G401 (cell line): ENCODE data around the gene MRPS5. TPM values are rescaled to one million over a fixed set of nuclear protein-coding genes. Genes with fewer than 3 reads are reported as not detected.

Source experiments
- DNase-seq: peaks from one replicate; pipeline ENCODE4 v3.0.0-alpha.2; 2015; ENCODE audit warnings: low spot score
- in situ Hi-C: cut with HindIII; loops from 2 replicates; pipeline ENCODE4 v1.10.0; 2016; ENCODE audit warnings: low sequenced_read_pairs, mixed read lengths
- total RNA-seq: library from RNA; depleted of rRNA; stranded (reverse); fragments of >200 nt; shearing (Covaris generic); gene quantifications from 2 replicates; pipeline ENCODE4 v1.2.3, GENCODE V29; 2014; rRNA removed

Gene MRPS5
- 76.7 and 85.7 TPM in 2 replicates for total RNA-seq

DNA sequence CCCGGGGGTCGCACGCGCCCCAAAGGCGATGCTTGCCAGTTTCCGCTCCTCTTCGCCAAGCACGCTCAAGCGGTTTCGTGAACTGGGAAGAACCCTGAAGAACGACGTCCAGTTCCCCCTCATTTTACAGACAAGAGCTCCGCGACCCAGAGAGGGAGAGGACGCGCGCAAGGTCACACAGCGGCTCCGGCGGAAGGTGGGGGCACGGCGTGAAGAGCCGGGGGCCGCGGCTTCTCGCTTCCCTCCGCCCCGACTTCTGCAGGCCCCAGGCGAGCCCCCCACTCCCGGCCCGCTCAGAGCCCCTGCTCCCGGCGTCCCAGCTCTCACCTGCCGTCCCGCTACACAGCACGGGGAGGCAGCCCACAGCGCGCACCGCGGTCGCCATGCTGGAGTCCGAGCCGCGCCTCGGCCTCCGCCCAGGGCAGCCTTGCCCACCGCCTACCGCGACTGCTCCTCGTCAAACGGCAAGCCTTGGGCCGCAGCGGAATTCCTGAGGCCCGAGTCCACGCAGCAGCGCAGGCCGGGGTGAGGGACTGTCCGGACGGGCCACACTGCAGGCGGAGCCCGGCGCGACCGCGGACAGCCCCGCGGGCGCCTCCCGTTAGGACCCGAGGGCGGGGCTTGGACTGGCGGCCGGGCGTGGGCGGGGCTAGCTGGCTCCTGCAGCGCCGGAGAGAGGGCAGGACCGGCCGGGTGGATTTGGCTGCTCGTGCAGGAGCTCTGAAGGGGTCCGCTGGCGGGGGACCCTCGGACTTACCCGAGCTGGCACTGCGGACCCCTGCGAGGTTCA is at the start of gene MRPS5:
Gene MRPS5 (minus strand): TSS at position 402 of the 790 bp plus-strand sequence. CDS start 17 bp downstream, at position 385.
- in situ Hi-C loops: no loop called here
- DNase-seq: peak; percentile 83

DNA sequence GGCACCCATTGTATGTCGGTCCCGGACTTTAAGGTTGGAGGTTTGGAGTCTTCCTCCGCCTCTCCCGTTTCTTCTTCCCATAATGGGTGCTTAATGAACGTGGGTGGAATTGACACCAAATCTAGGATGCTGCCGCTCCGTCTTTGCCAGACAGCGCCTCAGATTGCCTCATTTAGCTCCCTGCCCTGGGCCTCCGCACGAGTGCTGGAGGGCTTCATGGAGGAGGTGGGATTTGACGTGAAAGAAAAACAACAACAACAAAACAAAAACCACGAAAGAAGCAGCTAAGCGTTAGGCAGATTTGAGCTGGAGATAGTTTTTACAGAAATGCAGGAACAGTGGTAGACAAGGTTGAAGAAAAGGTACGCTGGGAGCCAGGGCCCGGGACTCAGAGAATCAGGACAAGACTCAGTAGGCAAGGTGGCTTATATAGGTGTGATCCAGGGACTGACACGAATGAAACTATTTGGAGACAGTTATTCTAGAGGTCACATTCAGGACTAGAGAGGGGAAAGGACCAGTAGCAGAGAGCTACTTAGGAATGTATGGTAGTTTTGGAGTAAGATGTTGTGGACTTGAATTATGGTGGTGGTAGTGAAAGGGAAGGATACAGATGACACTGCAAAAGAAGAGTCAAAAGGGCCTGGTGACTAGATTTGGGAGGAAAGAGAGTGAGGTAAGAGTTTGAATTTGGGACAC is 44.6 kb upstream of the MRPS5 start:
- in situ Hi-C loops: no loop called here
- no peak for DNase-seq

DNA sequence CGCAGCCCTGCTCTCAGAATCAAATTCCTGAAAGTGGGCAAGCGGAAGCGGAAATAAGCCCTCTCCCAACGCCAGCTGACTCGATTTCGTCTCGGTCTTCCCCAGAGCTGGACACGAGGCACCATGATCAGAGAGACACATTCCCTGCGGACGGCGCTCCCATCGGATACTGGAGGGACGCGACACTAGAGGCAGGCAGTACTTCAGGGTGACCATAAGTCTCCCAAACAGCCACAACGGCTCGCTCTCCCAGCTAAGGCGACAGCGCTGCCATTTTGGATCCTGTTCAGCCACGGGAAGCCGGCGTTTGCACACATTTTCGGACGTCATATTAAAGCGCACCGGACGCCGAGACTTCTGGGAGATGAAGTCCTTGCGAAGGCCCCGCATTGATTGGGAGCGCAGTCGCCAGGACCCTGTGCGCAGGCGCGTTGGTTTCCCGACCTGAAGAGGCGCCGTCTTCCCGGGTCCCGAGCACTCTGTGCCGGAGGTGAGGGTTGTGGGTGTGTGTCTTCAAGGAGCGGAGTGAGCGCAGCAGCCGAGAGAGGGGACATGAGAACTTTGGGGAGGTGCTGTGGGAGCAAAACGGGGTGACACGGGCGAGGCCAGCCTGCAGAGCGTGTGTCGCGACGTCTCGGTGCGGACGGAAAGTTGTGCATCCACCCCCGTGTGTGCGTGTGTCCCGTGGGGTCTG is 43.9 kb upstream of the MRPS5 start, which contains the start of gene ZNF2:
Gene ZNF2 (plus strand): TSS at position 439 of the 694 bp plus-strand sequence. CDS start 10,418 bp downstream, outside the sequence.
- in situ Hi-C loops: no loop called here
- DNase-seq: peak; percentile 97

DNA sequence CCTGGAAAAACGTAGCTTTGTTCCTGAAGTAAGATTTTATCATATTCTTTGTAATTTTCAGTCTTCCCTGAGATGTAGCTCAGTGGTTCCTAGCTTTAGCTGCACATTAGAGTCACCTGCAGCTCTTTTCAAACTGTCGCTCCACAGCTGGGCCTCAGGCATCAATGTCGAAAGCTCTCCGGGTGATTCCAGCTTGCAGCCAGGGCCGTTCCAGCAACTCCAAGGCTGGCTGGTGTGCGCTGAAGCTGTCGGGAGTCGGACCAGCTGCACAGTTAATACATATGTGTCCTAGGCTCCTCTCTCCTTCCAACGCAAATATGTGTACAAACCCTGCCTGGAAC is 43.4 kb upstream of the MRPS5 start:
- in situ Hi-C loops: no loop called here
- no peak for DNase-seq

DNA sequence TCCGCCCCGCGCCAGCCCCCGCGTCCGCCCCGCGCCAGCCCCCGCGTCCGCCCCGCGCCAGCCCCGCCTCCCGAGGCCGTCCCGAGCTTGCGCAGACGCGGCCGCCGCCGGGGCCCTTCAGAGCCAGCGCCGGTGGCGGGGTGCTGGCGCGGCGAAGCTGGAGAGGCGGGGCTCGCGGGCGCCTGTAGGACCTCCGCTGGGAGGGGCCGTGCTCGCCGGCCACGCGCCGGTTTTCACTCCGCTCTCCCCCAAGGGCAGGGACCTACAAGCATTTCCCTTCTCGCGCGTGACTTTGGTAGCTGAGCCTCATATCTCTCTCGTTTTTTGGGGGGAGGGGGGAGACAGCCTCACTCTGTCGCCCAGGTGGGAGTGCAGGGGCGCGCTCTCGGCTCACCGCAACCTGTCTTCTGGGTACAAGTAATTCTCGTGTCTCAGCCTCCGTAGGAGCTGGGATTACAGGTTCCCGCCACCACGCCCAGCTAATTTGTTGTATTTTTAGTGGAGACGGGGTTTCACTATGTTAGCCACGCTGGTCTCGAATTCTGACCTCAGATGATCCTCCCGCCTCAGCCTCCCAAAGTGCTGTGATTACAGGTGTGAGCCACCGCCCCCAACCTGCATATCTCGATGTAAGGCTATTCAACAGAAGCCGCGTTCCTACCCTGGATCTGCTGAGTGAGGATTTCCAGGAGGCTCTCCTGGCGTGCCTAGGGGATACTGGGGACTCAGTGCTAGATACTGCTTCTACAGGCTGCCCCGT is 38.3 kb upstream of the MRPS5 start, which contains the start of gene ZNF514:
Gene ZNF514 (minus strand): TSS at position 159 of the 760 bp plus-strand sequence. CDS start 6,595 bp downstream, outside the sequence.
- in situ Hi-C loops: no loop called here
- DNase-seq: peak; percentile 79

DNA sequence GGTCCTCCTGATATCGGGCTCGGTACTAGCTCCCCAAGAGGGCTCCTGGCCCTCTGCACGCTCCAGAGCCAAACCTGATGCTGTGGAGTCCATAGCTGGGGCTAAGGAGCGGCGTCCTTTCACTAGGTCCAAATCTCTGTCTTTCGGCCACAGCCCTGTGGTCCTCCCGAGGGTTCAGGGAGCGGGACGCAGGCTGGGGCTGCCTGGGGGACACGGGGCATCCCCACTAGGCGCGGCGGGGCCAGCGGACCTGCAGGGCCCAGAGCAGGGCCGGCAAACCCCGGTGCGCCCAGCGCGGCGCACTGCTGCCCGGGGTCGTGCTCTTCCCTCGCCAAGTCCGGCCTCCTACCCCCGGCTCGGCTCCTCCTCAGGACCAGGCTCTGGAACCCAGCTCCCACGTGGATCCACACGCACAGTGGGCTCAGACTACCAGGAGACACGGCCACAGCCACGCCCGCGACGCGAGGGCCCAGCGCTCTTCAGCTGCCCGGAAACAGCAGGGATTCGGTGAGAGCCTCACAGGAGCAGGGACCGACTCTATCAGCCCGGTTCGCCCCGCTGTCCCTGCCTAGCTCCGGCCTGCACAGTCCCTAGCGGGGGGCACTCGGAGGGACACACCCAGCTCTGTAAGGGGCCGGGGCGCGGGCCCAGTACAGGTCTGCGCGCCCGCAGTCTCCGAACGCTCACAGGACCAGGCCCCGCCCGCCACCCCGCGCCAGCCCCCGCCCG is 37.4 kb upstream of the MRPS5 start:
- in situ Hi-C loops: no loop called here
- peak; percentile 63 for DNase-seq

DNA sequence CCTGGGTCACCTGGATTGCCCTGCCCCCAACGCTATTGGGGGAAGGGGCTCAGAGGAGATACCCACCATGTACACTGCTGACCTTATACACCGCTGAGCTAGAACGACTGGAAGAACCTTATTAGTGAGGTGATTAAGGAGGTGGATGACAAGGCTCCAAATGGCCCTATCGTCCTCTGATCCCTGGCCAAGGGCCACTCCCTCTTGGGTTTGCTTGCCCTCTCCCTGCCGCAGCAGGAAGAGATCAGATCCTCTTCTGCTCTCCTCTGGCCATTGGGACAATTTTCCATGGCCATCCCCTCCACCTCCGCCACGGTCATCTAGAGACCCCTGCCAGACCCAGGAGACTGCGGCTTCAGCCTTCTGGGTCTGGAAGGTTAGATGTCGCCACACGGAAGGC is 36.8 kb upstream of the MRPS5 start:
- DNase-seq: peak; percentile 7
- in situ Hi-C loops: no loop called here

DNA sequence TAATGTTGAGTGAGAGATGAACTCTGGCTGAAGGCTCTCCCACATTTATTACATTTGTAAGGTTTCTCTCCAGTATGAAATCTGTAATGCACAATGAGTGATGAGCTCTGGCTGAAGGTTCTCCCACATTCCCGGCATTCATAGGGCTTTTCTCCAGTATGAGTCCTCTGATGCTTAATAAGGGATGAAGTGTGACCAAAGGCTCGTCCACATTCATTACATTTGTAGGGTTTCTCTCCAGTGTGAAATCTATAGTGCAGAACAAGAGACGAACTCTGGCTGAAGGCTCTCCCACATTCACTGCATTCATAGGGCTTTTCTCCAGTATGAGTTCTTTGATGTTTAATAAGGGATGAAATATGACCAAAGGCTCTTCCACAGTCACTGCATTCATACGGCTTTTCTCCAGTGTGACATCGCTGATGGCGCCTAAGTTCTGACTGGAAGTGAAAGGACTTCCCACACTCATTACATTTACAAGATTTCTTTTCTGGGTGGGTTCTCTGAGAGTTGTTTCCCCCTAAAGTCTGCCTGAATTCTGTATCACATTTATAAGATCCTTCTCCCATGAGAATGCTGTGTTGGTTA is 27.9 kb upstream of the MRPS5 start:
- in situ Hi-C loops: no loop called here

DNA sequence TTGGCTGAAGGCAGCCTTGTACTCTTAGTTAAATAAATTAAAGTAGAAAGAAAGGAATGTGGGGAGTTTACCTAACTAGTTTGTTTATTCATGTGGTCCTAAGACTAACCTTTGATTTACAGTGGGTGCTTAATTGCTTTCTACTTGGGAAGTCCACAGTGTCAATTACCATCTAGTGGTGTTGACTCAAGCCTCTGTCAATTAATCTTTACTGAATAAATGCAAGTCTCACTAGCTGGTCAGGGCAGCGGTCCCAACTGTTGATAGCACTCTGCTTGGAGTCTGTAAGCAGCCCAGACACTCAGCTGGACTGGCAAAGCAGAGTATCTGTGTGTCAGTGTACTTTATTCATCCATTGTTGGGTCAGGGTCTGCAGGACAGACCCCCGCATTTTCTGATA is 22.2 kb upstream of the MRPS5 start:
- in situ Hi-C loops: no loop called here
- no peak for DNase-seq

More for the DNA sequence above, 27.9 kb upstream of the MRPS5 start:
- DNase-seq: no peak

DNA sequence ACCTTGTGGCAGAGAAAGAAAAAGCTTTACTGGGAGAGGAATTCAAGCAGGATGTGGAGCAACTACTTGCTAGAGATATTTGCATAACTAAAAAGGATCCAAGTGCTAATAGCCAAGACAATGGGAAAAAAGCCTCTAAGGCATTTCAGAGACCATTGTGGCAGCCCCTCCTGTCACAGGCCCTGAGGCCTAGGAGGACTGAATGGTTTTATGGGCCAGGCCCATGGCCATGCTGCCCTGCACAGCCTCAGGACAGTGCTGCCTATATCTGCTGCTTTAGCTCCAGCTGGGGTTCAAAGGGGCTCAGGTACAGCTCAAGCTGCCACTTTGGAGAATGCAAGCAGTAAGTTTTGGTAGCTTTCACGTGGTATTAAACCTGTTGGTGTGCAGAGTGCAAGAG is 17.1 kb upstream of the MRPS5 start:
- in situ Hi-C loops: no loop called here
- DNase-seq: no peak

DNA sequence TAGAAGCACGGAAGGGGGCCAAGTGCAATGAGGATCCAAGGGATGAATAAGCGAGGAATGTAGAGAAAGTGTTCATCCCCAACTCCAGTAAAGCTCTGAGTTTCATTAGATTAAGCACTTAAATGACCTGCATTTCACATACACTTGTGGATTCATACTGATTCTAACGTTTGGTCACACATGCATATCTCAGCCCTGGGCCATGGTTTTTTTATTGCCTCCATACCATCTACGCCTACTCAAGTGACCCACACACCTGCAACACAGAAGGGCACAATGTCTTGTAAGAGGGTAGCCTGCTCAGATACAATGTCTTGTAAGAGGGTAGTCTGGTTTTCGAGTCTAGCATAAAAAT is 566 bp upstream of the MRPS5 start:
- DNase-seq: no peak
- in situ Hi-C loops: no loop called here

DNA sequence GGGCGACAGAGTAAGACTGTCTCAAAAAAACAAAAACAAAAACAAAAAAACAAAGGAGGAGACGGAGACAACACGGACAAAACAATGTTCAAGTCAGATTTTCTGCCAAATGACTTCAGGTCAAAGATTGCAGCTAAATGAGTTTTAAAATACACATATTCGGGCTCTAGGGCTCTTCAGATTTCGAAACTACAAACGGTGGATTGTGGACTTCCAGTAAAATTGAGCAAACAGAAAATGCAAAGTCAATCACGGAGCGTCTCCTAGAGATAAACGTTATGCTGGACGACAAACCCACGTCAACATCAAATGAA is 558 bp downstream of the MRPS5 start:
- DNase-seq: no peak
- in situ Hi-C loops: no loop called here

DNA sequence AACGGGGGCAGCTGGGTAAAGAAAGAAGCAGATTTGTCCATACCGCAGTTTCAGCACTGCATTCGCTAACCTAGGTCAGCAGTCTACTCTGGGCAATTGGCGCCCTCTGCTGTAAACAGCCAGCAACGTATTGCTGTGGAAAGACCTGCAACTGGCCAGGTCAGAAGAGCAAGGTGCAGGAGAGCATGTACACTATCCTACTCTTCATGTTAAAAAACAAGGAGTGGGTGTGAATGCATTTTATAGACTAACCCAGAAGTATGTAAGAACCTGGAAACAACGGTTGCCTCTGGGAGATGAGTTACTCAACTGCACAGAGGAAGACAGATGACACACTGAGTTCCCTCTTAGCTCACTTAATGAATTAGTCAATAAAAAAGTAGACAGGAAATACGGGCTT is 6.2 kb downstream of the MRPS5 start:
- in situ Hi-C loops: no loop called here
- peak; percentile 80 for DNase-seq

DNA sequence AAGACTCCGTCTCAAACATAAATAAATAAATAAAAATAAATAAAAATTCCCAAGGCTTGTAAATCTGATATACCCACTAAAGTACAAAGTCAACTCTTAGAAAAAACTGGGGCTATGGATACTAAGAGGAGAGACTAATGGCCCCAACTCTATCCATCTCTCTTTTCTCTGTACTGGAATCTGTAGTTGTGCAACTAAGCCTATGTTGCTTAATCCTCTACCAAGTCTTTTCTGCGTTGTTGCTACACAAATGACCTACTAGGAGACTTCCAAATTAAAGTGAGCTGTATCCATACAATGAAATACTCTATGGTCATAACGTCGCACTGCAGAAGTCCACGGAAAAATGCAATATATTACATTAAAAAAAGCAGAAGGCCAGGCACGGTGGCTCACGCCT is 8.1 kb downstream of the MRPS5 start:
- no peak for DNase-seq
- in situ Hi-C loops: no loop called here

DNA sequence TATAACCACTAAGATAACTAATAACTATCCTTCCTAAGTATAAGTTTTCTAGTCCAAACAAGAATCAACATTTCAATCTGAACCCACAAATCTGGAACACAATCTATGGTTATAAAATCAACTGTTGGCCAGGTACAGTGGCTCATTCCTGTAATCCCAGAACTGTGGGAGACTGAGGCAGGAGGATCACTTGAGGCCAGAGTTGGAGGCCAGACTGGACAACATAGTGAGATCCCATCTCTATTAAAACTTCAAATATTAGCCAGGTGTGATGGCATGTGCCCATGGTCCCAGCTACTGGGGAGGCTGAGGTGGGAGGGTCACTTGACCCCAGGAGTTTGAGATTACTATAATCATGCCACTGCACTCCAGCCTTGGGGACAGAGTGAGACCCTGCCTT is 11.2 kb downstream of the MRPS5 start:
- in situ Hi-C loops: no loop called here
- DNase-seq: no peak

DNA sequence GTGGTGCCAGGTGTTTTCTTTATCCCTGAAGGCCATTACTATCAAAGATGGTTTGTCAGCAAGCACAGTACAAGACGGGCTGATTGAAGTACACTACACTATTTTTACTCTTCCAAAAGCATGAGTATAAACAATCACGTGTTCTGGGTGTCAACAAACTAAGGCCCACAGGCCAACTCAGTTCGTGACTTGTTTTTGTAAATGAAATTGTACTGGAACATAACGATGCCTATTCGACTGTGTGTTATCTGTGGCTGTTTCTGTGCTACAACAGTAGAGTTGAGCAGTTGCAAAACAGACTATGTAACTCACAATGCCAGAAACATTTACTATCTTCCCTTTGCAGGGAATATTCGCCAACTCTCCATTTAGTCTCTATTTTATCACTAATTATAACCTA is 12.3 kb downstream of the MRPS5 start:
- no peak for DNase-seq
- in situ Hi-C loops: no loop called here

DNA sequence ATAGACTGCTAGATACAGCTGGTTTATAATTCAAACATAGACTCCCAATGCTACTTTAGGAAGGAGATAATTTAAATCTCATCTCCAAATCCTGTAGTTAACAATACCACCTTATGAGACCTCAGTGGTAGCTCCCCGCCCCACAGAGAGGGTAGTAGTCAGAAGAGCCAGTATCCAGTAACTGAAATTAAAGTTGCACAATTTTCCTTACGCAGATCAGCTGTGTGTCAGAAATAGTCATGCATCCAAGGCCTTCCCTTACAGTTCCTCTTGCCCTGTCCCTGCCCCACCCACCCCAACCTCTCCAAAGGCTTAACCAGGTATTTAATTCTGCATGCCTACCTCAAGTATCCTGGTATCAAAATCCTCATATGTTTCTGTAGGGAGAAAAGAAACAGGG is 15.5 kb downstream of the MRPS5 start:
- no peak for DNase-seq
- in situ Hi-C loops: no loop called here

DNA sequence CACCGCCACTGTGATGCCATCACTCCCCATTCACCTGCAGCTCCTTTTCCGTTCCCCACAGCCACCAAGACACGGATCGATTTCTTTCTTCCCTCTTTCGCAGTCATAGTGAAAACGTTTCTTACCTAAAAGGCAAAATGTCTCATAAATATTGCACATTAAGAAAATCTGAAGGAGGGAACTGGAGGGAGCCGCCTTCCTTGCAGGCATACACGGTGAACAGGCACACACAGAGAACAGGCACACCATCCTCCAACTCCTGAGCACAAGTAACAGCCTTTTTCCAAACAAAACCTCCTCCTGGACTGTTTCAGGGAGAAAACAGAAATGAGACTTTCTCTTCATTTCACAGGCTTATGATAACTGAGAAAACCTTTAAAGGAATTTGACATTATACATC is 17.0 kb downstream of the MRPS5 start:
- in situ Hi-C loops: no loop called here
- DNase-seq: no peak

DNA sequence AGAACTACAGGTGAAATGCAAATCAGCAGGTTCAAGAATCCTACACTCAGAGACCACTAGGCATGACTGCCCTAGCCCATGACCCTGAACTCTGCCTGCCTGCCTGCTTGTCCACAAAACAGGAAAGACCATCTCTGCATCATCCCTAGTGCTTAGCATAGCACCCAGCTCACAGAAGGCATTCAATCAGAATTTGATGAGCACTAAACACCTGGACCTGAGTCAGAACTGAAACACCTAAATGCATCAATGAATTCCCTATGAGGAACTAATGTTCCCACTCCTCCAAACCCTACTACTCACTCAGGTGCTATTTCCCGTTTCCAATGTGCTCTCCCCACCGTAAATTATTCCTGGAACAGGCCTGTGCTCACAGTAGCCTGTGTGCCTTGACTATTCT is 21.7 kb downstream of the MRPS5 start:
- in situ Hi-C loops: no loop called here
- no peak for DNase-seq
